Measurements from ENCODE around the gene SLAMF1.
"Not testable (repeated sequence)": the region's sequence is repeated elsewhere in the genome, so short reads cannot be mapped to it uniquely, and the experiment has no call there.

Gene SLAMF1

DNA sequence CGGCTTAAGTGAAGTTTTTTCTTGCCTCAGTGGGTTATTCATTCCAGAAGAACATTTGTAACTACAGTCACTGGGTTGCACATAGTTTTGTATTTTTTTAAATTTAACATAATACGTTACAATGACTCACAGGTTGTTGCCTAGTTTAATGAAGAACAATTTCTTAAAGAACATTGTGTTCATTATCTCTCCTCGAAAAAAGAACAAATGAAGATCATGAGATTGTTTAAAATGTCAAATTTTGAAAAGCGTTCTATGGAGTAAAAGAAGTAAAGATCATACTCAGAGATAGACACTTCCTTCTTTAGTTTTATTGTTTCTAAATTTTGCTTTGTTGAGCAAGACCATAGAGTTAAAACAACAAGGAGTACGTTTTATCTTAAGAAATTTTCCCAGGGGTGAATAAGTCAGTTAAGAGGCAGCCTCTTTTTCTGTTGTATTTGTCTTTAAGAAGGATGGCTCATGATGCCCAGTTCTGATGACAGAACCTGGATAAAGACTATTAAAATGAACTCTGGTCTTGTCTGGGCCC lies 10.5 kb upstream of the SLAMF1 start:
- H3K4me3 ChIP-seq (ENCODE audit: control insufficient read depth, low read depth, low read length) = no peak overlapping the region
- TF ChIP-seq, protein P1, sequence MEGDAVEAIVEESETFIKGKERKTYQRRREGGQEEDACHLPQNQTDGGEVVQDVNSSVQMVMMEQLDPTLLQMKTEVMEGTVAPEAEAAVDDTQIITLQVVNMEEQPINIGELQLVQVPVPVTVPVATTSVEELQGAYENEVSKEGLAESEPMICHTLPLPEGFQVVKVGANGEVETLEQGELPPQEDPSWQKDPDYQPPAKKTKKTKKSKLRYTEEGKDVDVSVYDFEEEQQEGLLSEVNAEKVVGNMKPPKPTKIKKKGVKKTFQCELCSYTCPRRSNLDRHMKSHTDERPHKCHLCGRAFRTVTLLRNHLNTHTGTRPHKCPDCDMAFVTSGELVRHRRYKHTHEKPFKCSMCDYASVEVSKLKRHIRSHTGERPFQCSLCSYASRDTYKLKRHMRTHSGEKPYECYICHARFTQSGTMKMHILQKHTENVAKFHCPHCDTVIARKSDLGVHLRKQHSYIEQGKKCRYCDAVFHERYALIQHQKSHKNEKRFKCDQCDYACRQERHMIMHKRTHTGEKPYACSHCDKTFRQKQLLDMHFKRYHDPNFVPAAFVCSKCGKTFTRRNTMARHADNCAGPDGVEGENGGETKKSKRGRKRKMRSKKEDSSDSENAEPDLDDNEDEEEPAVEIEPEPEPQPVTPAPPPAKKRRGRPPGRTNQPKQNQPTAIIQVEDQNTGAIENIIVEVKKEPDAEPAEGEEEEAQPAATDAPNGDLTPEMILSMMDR (IDR thresholded peaks at IDR 0.05; ENCODE audit: control insufficient read depth, insufficient read depth, low read depth, low read length, missing control alignments) = no peak
- no peak for DNase-seq (ENCODE audit: low read depth)

DNA sequence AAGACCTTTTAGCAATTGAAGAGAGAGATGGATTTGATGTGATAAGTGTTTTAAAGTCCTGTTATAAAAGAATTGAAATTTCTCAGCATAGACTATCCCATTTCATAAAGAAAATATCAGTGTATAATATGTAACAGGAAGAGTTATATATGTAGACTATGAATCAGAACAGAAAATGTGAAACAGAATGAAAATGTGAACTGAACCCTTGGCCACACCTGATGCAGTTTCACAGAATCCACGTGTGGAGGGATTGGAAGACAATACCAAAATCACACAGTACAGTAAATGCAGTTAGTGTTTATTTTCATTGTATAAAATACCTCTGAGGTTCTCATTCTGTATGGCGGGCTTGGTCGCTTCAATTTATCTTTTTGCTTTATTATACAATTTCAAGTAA lies 9.9 kb upstream of the SLAMF1 start:
- TF ChIP-seq, protein P1 (IDR thresholded peaks at IDR 0.05; ENCODE audit: control insufficient read depth, insufficient read depth, low read depth, low read length, missing control alignments) = no peak
- H3K4me3 ChIP-seq (ENCODE audit: control insufficient read depth, low read depth, low read length) = no peak overlapping the region
- DNase-seq (ENCODE audit: low read depth) = no peak

DNA sequence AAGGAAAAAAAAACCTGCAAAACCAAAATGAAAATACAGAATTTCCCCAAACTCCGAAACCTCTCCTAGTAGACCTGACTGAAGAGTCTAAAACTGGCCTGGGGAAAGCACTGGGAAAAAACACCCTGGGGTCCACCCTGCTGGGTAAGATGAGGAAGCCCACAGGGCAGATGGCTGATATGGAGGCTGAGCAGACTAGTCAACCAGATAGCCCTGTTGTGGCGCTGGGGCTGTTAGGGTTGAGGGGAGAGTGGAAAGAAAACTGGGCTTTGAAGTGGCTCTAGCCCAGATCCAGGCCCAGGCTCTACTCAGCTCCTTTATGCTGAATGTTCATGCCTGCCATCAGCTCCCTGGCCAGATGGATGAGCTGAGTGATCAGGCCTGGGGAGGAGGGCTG lies 6.8 kb upstream of the SLAMF1 start:
- DNase-seq (ENCODE audit: low read depth) = no peak

DNA sequence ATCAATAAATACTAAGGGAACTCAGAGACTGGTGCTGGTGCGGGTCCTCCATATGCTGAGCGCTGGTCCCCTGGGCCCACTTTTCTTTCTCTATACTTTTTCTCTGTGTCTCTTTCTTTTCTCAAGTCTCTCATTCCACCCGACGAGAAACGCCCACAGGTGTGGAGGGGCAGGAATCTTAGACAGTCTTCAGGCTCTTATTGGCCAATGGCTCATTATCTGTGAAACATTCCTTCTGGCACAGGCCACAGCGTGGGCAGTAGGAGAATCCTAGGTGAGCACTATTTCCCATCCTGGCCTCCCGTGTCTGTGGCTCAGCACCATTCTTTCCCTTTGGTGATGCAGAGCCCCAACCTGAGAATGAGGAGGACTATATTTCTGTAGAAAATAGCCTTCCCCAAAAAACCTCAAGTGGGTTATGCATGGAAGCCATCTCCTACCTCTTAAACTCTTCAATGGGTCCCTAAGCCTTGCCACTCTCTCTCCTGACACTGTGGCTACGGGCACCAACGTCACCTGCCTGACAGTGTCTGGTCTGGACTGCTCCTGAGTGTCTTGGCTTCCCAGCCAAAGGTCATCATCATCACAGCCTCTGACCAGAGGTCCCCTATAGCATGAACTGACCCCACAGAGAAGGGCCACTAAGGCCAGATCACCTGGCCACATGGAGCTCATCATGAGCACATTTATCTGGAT lies 6.2 kb upstream of the SLAMF1 start:
- H3K4me3 ChIP-seq (ENCODE audit: control insufficient read depth, low read depth, low read length) = no peak overlapping the region
- TF ChIP-seq, protein P1 (IDR thresholded peaks at IDR 0.05; ENCODE audit: control insufficient read depth, insufficient read depth, low read depth, low read length, missing control alignments) = no peak
- DNase-seq (ENCODE audit: low read depth) = no peak

More for the DNA sequence above, 6.8 kb upstream of the SLAMF1 start:
- H3K4me3 ChIP-seq (ENCODE audit: control insufficient read depth, low read depth, low read length) = no peak overlapping the region
- TF ChIP-seq, protein P1 (IDR thresholded peaks at IDR 0.05; ENCODE audit: control insufficient read depth, insufficient read depth, low read depth, low read length, missing control alignments) = no peak

DNA sequence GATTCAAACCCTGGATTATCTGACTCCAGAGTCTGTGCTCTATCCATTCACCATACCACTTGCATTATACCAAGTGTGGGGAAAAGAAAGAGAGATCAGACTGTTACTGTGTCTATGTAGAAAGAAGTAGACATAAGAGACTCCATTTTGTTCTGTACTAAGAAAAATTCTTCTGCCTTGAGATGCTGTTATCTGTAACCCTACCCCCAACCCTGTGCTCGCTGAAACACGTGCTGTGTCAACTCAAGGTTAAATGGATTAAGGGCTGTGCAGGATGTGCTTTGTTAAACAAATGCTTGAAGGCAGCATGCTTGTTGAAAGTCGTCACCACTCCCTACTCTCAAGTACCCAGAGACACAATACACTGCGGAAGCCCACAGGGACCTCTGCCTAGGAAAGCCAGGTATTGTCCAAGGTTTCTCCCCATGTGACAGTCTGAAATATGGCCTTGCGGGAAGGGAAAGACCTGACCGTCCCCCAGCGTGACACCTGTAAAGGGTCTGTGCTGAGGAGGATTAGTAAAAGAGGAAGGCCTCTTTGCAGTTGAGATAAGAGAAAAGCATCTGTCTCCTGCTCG lies 5.3 kb upstream of the SLAMF1 start:
- not testable (repeated sequence) for DNase-seq (ENCODE audit: low read depth); H3K4me3 ChIP-seq (ENCODE audit: control insufficient read depth, low read depth, low read length)

DNA sequence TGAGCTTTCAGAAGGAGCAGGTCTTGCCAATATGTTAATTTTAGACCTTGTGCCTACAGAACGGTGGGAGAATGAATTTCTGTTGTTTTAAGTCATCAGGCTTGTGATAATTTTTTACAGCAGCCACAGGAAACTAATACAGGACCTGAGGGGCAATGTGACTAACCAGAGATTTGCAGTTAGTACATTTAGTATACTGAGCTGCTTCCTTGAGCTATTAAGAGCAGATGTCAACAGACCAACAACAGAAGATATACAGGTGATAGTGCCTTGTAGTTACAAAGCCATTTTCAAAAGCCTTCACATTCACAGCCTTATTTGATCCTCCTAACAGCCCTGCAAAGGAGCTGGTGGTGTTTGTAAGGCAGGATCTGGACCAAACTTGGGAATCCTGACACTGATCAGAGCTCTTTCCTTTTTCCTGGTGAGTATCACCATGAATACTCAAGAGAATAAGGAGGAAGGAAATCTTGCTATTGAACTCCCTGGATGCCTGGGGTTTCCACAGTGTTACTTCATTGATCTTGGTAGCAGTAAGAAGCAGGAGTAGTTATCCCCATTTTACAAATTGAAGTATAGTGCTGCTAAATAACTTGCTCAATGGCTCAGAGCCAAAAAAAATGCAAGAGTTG lies 4.7 kb upstream of the SLAMF1 start:
- DNase-seq (ENCODE audit: low read depth) = no peak
- no peak overlapping the region for H3K4me3 ChIP-seq (ENCODE audit: control insufficient read depth, low read depth, low read length)

More for the DNA sequence above, 4.7 kb upstream of the SLAMF1 start:
- TF ChIP-seq, protein P1 (IDR thresholded peaks at IDR 0.05; ENCODE audit: control insufficient read depth, insufficient read depth, low read depth, low read length, missing control alignments) = no peak
